Lung (tissue), 12 donors: ENCODE results near the gene PARD3. TPM values are rescaled to one million over a fixed set of nuclear protein-coding genes. Genes with fewer than 3 reads are reported as not detected.

Source experiments
- ATAC-seq: fragments of 200-7000 bp; cut with Tn5 transposase; one replicate; pipeline ENCODE4 v1.9.1; 2020; ENCODE audit warnings: moderate number of reproducible peaks; ENCODE audit not compliant: insufficient read depth, low FRiP score
- DNase-seq, 3 donors: peaks; one replicate each; pipeline ENCODE4 v3.0.0-alpha.2; 2013 to 2017
- H3K27ac ChIP-seq, 2 donors: one replicate each; pipeline ENCODE4 v1.5.1; 2013; ENCODE audit warnings: mild to moderate bottlenecking in 2 of 2, moderate library complexity in 2 of 2, control low read depth in 1 of 2, inconsistent platforms in 1 of 2, low read depth in 1 of 2, low read length in 1 of 2
- H3K27me3 ChIP-seq, 3 donors: one replicate each; pipeline ENCODE4 v1.5.1; 2013; ENCODE audit warnings: low read length in 2 of 3; ENCODE audit not compliant: control insufficient read depth in 3 of 3, insufficient read depth in 3 of 3
- H3K36me3 ChIP-seq, 4 donors: one replicate each; pipeline ENCODE4 v1.5.1; 2013; ENCODE audit warnings: low read length in 4 of 4, mild to moderate bottlenecking in 1 of 4, moderate library complexity in 1 of 4; ENCODE audit not compliant: control insufficient read depth in 4 of 4, insufficient read depth in 4 of 4
- H3K4me1 ChIP-seq, 5 donors: one replicate each; pipeline ENCODE4 v1.5.1; 2013; ENCODE audit warnings: low read length in 5 of 5, mild to moderate bottlenecking in 2 of 5, moderate library complexity in 1 of 5; ENCODE audit not compliant: control insufficient read depth in 5 of 5, insufficient read depth in 5 of 5
- H3K4me3 ChIP-seq: one replicate; pipeline ENCODE4 v1.5.1; 2013; ENCODE audit warnings: mild to moderate bottlenecking, control low read depth, moderate library complexity
- H3K9ac ChIP-seq, 2 donors: one replicate each; pipeline ENCODE4 v1.5.1; 2013; ENCODE audit warnings: low read length in 2 of 2, control low read depth in 1 of 2; ENCODE audit not compliant: insufficient read depth in 1 of 2
- H3K9me3 ChIP-seq, 4 donors: one replicate each; pipeline ENCODE4 v1.5.1; 2013; ENCODE audit warnings: low read length in 3 of 4, mild to moderate bottlenecking in 1 of 4, moderate library complexity in 1 of 4; ENCODE audit not compliant: control insufficient read depth in 4 of 4, insufficient read depth in 3 of 4
- WGBS, 2 donors: extraction: QIAGEN DNeasy Blood & Tissue Kit; methylation state at CpG; one replicate each; pipeline ENCODE4 v1.1.7; 2013; 5-methylcytosine and 5-hydroxymethylcytosine counted together
- polyA plus RNA-seq, 2 donors: library from polyadenylated mRNA; stranded (reverse); fragments of 200-250 nt; gene quantifications; one replicate each; pipeline ENCODE4 v1.2.1, GENCODE V29; 2013
- total RNA-seq, 2 donors: library from RNA; depleted of rRNA in 1 of 2; stranded (reverse); fragments of >200 nt in 1 of 2; gene quantifications; one replicate each; pipeline ENCODE4 v1.2.1, GENCODE V29; 2014 to 2021
- TF ChIP-seq, protein P1 (sequence below): IDR thresholded peaks from 2 replicates; pipeline ENCODE4 v1.5.1; 2012; ENCODE audit warnings: mild to moderate bottlenecking; ENCODE audit errors: control extremely low read depth, extremely low read depth
- donor health status: control.
- donor health status: control.
- donor health status: Bipolar disorder and iron deficiency.
- donor health status: healthy.
- donor health status: DM: yes; HTN: yes; CAD: no.

The PARD3 gene
- total and polyA plus RNA-seq, 4 donors, result 10.3 to 69.2 (median 27.6) TPM

GRCh38 chr10:34768261-34768971, 46.7 kb downstream of the PARD3 start:
- TF ChIP-seq, protein P1, sequence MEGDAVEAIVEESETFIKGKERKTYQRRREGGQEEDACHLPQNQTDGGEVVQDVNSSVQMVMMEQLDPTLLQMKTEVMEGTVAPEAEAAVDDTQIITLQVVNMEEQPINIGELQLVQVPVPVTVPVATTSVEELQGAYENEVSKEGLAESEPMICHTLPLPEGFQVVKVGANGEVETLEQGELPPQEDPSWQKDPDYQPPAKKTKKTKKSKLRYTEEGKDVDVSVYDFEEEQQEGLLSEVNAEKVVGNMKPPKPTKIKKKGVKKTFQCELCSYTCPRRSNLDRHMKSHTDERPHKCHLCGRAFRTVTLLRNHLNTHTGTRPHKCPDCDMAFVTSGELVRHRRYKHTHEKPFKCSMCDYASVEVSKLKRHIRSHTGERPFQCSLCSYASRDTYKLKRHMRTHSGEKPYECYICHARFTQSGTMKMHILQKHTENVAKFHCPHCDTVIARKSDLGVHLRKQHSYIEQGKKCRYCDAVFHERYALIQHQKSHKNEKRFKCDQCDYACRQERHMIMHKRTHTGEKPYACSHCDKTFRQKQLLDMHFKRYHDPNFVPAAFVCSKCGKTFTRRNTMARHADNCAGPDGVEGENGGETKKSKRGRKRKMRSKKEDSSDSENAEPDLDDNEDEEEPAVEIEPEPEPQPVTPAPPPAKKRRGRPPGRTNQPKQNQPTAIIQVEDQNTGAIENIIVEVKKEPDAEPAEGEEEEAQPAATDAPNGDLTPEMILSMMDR, result no peak
- 73 to 78% methylated on average over 15 of the region's 15 CpGs for WGBS, 2 donors
- Histone ChIP-seq H3K9ac (no peak overlapping the region), H3K4me3 (no peak overlapping the region), H3K9me3 (no peaks in the 10 kb centered on the region), H3K36me3 (no peaks in the 10 kb centered on the region), H3K4me1 (peaks cover 8 to 40% (median 17%) of the 10 kb centered on the region in 5 donors), H3K27ac (peak overlapping the region in 1 of 2 donors; percentile 40), H3K27me3 (no peaks in the 10 kb centered on the region)
- peak; percentile 85 for ATAC-seq
- peak; percentile 41 to 72 (median 59) for DNase-seq

GRCh38 chr10:34766811-34767494, 48.1 kb downstream of the PARD3 start:
- Histone ChIP-seq H3K27ac (no peak overlapping the region), H3K36me3 (no peaks in the 10 kb centered on the region), H3K9me3 (no peaks in the 10 kb centered on the region), H3K27me3 (no peaks in the 10 kb centered on the region), H3K4me1 (peaks cover 5 to 32% (median 24%) of the 10 kb centered on the region in 5 donors), H3K4me3 (no peak overlapping the region), H3K9ac (no peak overlapping the region)
- TF ChIP-seq, protein P1, result no peak
- no peak for ATAC-seq
- DNase-seq, result no peak
- WGBS, 2 donors, result 91 to 94% methylated on average over 12 of the region's 12 CpGs

DNA sequence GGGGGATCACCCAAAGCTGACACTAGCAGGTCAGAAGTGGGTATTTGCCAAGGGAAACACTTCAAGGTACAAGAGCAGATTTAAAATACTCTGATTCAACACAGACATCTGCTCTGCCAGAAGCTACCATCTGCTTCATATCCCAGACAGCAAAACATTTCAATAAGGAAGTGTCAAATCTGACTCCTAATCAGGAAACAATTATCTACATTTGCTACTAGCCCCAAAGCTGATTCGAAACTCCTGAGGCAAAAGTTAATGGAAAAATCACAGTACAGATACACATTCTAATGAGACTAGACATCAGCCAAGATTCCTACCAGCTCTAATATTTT, 48.9 kb downstream of the PARD3 start:
- Histone ChIP-seq H3K27ac (no peak overlapping the region), H3K4me3 (no peak overlapping the region), H3K4me1 (peaks cover 5 to 26% (median 24%) of the 10 kb centered on the region in 5 donors), H3K9ac (no peak overlapping the region), H3K9me3 (no peaks in the 10 kb centered on the region), H3K27me3 (no peaks in the 10 kb centered on the region), H3K36me3 (no peaks in the 10 kb centered on the region)
- ATAC-seq, result no peak
- TF ChIP-seq, protein P1, result no peak
- WGBS, 2 donors, result 38 to 77% methylated on average over 1 of the region's 1 CpG
- peak; percentile 33 to 92 (median 91) for DNase-seq
